D341Med (cell line): ENCODE data around the gene PDE4B.

Experiments used
- DNase-seq: peaks from one replicate; pipeline ENCODE4 v3.0.0; 2012; ENCODE audit warnings: low spot score

PDE4B gene

GRCh38 chr1:66341446-66342089 lies 548.9 kb downstream of the PDE4B start:
- no peak for DNase-seq

DNA sequence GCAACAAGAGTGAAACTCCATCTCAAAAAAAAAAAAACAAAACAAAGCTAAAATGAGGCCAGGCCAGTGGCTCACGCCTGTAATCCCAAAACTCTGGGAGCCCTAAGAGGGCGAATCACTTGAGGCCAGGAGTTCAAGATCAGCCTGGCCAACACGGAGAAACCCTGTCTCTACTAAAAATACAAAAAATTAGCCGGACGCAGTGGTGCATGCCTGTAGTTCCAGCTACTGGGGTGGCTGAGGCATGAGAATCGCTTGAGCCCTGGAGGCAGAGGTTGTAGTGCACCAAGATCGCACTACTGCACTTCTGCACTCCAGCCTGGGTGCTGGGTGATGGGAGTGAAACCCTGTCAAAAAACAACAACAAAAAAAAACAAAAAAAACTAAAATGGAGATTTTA lies 550.0 kb downstream of the PDE4B start:
- DNase-seq: no peak

DNA sequence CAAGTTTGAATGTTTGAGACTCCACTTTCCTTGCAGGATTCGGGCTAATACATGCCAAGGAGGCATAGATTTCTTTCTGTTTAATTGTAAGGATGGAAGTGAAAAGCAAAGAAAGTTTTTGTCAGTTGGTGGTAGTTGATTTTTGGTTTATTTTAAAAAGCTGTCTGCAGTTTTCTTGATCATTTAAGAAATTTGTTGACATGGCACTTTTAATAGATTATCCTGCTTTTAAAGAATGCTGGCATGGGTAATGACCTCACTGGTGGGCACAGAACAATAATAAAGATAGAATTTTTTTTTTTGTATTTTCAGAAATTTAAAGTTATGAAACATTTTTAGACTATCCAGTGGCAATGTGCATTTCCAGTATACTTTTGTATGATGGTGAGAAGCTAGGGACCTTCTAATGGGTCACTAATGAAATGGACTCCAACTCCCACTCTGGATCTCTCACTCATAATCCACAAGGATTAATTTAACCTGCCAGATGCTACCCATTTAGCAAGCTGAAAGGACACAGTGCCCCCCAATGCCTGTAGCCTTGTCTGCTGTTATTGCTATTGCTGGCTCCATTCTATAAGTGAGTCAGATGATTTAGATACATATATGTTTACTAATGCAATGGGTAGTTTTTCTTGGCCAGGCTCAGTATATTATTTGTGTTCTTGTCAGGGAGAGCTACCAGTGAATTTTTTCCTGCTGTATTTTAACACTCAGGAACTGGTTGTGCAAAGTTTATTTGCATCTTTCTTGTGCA lies 551.1 kb downstream of the PDE4B start:
- peak; percentile 55 for DNase-seq

- no peak for DNase-seq
Measured at GRCh38 chr1:66346057-66346795, 553.5 kb downstream of the PDE4B start.

- no peak for DNase-seq
Measured at GRCh38 chr1:66346873-66347272, 554.2 kb downstream of the PDE4B start.

GRCh38 chr1:66348776-66349175 lies 556.1 kb downstream of the PDE4B start:
- DNase-seq: no peak

GRCh38 chr1:66349242-66349641 lies 556.5 kb downstream of the PDE4B start:
- no peak for DNase-seq

- no peak for DNase-seq
Measured at GRCh38 chr1:66350001-66350547, 557.4 kb downstream of the PDE4B start.

- DNase-seq: no peak
Measured at GRCh38 chr1:66351478-66351877, 558.8 kb downstream of the PDE4B start.

- no peak for DNase-seq
Measured at GRCh38 chr1:66351913-66352312, 559.2 kb downstream of the PDE4B start.

DNA sequence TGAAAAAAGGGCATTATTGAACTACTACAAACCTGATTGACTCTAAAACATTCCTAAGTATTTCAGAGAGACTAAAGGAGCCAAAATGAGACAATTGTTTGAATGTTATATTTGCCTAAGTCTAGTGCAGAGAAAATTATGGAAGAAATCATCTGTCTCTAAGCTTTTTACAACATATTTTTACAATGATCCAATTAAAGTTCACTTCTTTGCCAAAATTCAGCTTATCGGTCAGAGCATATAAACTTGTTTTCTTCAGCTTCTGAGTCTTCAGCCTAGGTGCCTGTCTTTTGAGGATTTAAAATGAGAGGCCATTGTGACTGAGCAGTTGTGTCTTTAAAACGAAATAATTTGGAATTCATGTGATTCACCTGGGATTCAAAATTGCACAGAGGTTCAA lies 560.1 kb downstream of the PDE4B start:
- DNase-seq: no peak

DNA sequence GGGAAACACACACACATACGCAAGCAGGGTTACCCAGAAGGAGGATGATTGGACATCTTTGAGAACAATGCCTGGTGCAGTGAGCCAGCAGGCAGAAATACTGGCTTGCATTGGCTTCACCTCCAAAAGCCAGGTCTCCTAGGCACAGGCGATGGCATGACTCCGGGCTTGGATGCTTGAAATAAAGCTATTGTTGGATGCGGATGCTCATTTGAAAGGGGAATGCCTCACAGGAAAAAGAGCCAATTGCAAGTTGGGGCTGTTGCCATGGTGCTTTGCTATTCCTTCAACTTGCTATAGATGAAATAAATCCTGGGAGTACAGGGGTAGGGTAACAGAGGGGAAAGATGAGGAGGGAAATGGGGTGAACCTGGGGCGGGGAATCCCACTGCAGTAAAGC lies 560.6 kb downstream of the PDE4B start:
- no peak for DNase-seq

GRCh38 chr1:66354311-66355201 lies 561.9 kb downstream of the PDE4B start:
- DNase-seq: no peak

GRCh38 chr1:66355756-66356155 lies 563.1 kb downstream of the PDE4B start:
- no peak for DNase-seq

GRCh38 chr1:66356605-66357004 lies 563.9 kb downstream of the PDE4B start:
- no peak for DNase-seq

DNA sequence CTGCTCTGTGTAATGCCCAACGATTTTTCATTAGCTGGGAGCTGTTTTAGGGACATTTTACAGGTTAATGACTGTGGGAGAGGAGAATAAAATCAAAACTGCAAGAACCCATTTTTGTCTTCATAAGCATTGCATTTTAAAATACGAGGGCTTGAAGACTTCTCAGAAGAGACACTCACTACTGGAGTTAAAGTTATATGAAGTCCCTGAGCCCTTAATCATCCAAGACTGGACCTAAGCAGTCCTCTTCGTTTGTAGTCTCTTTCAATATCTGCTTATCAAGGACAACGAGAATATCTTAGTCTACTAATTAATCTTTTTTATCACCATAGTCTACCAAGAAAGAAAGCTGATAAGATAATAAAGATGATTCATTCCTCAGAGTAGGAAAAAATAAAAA lies 564.3 kb downstream of the PDE4B start:
- no peak for DNase-seq

DNA sequence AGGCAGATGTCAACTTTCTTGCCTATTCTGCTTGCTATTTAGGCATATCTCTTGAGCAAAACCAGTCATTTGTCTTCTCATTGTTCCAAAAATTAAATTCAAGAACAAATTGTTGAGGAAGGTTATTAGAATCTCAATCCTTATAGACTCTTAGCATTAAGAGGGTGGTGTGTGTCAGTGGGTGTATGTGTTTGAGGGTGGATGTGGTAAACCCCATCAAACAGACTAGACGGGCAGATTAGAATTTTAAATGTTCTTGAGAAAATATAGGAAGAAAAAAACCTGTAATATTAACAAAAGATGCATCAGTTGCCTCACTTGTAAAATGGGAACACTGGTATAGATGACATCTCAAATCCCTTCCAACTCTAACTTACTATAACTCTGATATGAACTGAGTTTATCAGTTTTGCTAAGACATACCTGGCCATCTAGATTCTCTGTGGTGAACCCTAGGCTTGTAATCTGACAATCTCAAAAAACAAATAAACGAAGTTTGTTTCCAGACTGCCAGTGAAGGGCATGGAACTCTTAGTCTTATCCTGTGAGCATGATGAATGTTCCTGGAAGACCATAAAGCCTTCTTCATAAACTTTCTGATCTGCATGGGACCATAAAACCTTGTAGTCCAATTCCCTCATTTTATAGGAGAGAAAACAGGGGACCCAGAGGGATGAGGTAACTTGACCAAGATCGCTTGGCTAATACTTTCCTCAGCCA lies 564.9 kb downstream of the PDE4B start:
- no peak for DNase-seq

- DNase-seq: no peak
Measured at GRCh38 chr1:66359269-66359668, 566.6 kb downstream of the PDE4B start.

GRCh38 chr1:66359815-66360214 lies 567.1 kb downstream of the PDE4B start:
- DNase-seq: no peak

DNA sequence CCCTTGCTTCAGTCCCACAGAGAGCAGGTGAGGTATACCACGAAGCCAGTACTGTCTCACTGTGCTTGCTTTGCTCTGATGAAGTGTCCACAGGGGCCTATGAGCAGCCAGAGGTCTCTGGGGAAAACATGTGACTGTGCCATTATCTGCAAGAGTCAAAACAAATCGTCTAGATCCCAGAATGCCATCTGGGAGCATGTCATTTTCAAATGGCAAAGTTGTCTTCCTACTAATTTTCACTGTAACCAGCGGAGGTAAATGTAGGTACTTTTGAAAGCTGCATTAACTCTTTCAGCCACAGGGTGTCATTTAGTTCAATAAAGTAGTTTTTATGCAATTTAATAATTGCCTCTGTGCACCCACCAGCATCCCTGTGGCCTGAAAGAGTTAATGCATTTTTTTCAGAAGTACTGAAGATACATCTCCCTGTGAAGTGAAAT lies 567.6 kb downstream of the PDE4B start:
- peak; percentile 65 for DNase-seq
